Sciatic nerve (tissue), 2 donors: ENCODE measurements around the gene ANKFY1. TPM values are rescaled to one million over a fixed set of nuclear protein-coding genes. Genes with fewer than 3 reads are reported as not detected.
A peak's percentile ranks its signal among the peaks of the same experiment; 100 is the strongest.
"Not testable (repeated sequence)": the region's sequence is repeated elsewhere in the genome, so short reads cannot be mapped to it uniquely, and the experiment has no call there.

ENCODE experiments used
- ATAC-seq: fragments of 200-7000 bp; cut with Tn5 transposase; one replicate; pipeline ENCODE4 v1.9.1; 2020; ENCODE audit warnings: mild to moderate bottlenecking, moderate library complexity
- DNase-seq: peaks from one replicate; pipeline ENCODE4 v3.0.0-alpha.2; 2020; ENCODE audit warnings: low spot score
- intact Hi-C: fragments of 100-400 bp; cut with DNase I; formaldehyde crosslinking; loops from one replicate; pipeline ENCODE4 v1.14.2; 2022
- total RNA-seq: library from RNA; stranded (reverse); fragmentation: NEBNext Ultra II Directional; extraction: Animal tissue kit (Norgen Biotek cat#: 25700); gene quantifications from one replicate; pipeline ENCODE4 v1.2.1, GENCODE V29; 2021
- donor health status: DM: no; HTN: no; CAD: no.
- donor health status: DM: no; HTN: no; CAD: no.

ANKFY1 gene
- total RNA-seq, 1 donor from 2014 or later: 62.4 TPM

- intact Hi-C loops: no loop called here
- no peak for ATAC-seq
- DNase-seq: peak; percentile 69
Measured at GRCh38 chr17:4142107-4142900, 121.5 kb downstream of the ANKFY1 start.

DNA sequence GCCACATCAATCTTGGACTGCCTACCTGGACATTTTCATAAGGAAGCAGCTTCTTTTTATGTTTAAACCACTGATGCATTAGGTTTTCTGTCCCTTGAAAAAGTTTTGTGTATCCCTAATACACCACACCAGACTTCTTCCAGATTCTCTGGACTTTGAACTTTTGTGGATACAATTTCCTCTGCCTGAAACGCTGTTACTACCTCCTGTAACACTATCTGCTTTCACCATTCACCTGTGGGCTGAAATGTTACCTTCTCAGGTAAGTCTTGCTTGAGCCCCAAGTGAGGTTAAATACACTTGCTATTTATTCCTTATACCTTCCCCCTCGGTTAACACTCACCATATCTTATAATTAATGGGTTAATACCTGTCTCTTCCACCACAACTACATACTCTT lies 123.7 kb downstream of the ANKFY1 start:
- intact Hi-C loops: no loop called here
- no peak for ATAC-seq
- DNase-seq: no peak

- intact Hi-C loops, DNase-seq, ATAC-seq: not testable (repeated sequence)
Measured at GRCh38 chr17:4138906-4139526, 124.8 kb downstream of the ANKFY1 start.

- intact Hi-C loops: no loop called here
- DNase-seq (no peak), ATAC-seq (no peak)
Measured at GRCh38 chr17:4136373-4136772, 127.4 kb downstream of the ANKFY1 start.

DNA sequence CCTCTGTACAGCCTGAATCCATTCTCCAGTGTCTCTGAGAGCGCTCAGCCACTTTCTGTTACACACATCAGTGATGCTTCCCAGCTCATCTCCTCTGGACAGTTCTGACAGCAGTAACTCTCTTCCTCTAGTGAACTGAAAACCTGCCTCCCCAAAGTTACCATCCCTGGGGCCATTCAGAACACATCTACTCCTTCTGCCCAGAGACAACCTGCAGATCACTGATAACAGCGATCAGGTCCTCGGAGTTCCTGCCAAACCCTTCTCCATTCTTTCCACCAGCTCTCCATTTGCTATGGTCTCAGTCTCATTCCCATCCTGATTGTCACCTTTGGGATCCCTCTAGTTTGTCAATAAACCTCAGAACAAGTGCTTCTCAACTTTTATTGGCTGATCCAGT lies 128.3 kb downstream of the ANKFY1 start:
- intact Hi-C loops: no loop called here
- DNase-seq (no peak), ATAC-seq (no peak)

- ATAC-seq (no peak), DNase-seq (no peak)
- intact Hi-C loops: no loop called here
Measured at GRCh38 chr17:4134721-4135120, 129.1 kb downstream of the ANKFY1 start.

DNA sequence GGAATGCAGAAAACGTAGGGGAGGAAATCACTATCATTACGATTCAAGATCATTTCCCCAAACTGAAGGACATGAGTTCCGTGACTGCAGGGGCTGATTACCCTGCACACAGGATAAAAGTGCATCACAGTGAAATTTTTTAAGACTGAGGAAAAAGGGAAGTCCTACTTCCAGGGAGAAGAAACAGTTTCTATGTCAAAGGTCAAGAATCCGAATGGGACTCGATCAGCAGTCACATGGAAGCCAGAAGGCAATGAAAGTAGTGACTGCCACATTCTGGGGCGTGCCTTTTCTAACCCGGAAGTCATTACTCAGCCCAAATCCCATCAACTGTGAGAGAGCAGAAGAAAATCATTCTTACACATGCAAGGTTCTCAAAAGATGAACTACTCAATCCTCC lies 133.1 kb downstream of the ANKFY1 start:
- ATAC-seq: peak; percentile 84
- no peak for DNase-seq
- intact Hi-C loops: no loop called here

DNA sequence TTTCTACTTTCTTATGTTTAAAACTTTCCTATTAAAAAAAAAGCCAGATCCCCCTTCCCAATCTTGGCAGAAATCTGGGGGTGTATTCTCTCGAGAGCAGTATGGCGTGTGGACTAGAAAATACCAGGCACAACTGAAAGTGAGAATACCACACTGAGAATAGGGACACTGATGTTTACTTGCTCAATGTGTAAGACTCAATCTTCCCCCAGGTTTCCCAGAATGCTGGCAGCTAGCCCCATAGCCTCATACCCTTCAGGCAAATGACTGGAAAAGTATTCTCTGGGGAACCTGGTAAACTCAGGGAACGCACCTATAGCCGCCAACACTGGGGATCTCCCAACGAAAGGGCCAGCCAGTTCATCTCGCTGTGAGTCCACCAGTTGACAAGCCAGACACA lies 136.2 kb downstream of the ANKFY1 start:
- intact Hi-C loops: no loop called here
- ATAC-seq (no peak), DNase-seq (no peak)

DNA sequence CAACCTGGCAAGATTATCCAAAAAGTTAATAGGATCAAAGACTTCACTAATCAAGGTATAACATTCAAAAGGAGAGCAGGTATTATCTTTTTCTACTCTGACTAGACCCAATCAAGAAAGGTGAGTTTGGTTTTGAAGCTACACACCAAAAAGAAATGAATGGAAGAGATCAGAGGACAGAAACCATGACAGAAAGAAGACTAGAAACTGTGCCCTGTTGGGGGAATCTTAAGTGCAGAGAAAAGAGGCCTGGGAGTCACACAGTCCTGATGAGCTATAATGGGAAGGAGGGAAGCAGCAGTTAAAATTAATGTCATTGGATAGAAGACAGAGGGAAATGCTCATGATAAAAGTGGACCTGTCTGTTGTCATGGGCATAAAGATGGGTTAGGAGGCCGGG lies 138.2 kb downstream of the ANKFY1 start:
- intact Hi-C loops: no loop called here
- no peak for ATAC-seq
- DNase-seq: no peak

- ATAC-seq: no peak
Measured at GRCh38 chr17:4124999-4125398, 138.8 kb downstream of the ANKFY1 start.

GRCh38 chr17:4120332-4120731 lies 143.4 kb downstream of the ANKFY1 start:
- DNase-seq (no peak), ATAC-seq (no peak)
- intact Hi-C loops: no loop called here

More at GRCh38 chr17:4124999-4125398, 138.8 kb downstream of the ANKFY1 start:
- intact Hi-C loops: no loop called here
- no peak for DNase-seq

GRCh38 chr17:4119299-4119698 lies 144.5 kb downstream of the ANKFY1 start:
- intact Hi-C loops: no loop called here
- no peak for DNase-seq

DNA sequence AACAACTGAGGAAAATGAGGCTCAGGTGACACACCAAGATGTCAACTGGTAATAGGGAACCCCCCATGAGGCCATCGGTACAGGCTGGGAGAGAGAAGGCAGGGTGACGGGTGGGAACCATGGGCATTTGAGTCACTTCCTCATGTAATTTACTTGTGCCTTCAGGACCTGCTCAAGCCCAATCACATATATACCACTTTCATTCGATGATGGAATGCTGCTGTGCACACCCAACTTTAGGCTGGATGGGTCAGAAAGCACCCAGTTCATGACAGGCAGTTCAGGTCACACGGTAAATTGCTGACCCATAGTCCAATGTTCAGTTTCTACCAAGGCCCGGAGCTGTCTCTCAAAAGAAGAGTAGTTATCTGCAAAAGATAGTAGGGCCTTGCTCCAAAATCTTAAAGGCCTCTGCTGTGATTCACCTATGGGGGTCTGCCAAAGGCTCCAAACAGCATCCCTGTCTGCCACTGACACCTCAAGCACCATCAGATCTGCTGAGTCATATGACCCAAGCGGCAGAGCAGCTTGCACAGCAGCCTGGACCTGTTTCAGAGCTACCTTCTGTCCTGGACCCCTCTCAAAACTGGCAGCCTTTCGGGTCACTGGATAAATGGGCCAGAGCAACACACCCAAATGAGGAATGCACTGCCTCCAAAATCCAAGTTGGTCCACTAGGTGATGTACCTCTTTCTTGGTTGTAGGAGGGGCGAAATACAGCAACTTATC lies 145.6 kb downstream of the ANKFY1 start:
- ATAC-seq (no peak), DNase-seq (no peak)
- intact Hi-C loops: no loop called here

More at GRCh38 chr17:4119299-4119698, 144.5 kb downstream of the ANKFY1 start:
- no peak for ATAC-seq

DNA sequence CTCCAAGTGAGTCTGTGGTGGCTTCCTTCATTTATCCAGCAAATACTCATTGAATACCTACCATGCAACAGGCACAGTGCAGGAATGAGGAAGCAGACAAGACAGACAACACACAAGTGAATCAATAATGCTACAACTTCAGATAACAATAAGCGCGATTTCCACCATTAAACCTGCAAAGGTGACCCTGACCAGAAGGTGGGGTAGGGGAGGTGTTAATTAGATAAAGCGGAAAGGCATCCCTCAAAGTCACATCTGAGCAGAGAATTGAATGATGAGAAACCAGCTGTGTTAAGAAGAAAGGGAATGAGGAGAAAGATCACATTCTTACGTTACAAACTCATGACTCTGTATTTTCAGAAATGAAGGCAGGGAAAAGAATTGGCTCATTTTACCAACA lies 147.3 kb downstream of the ANKFY1 start:
- ATAC-seq (no peak), DNase-seq (no peak)
- intact Hi-C loops: no loop called here

Other genes with a start within 250 kb of the ANKFY1 start
- gene ZZEF1, start 120.9 kb downstream of the ANKFY1 start, total RNA-seq: 58.9 TPM
- 16.0 TPM for gene CYB5D2, start 120.8 kb downstream of the ANKFY1 start, total RNA-seq
- gene UBE2G1, start 102.7 kb upstream of the ANKFY1 start, total RNA-seq: 46.7 TPM
- gene SPNS3, start 170.0 kb upstream of the ANKFY1 start, total RNA-seq: 2.0 TPM
- gene SPNS2, start 234.9 kb upstream of the ANKFY1 start, total RNA-seq: 31.6 TPM